ENCODE data around the gene LGALS9C.
"Not testable (repeated sequence)": the region's sequence is repeated elsewhere in the genome, so short reads cannot be mapped to it uniquely, and the experiment has no call there.

The LGALS9C gene

DNA sequence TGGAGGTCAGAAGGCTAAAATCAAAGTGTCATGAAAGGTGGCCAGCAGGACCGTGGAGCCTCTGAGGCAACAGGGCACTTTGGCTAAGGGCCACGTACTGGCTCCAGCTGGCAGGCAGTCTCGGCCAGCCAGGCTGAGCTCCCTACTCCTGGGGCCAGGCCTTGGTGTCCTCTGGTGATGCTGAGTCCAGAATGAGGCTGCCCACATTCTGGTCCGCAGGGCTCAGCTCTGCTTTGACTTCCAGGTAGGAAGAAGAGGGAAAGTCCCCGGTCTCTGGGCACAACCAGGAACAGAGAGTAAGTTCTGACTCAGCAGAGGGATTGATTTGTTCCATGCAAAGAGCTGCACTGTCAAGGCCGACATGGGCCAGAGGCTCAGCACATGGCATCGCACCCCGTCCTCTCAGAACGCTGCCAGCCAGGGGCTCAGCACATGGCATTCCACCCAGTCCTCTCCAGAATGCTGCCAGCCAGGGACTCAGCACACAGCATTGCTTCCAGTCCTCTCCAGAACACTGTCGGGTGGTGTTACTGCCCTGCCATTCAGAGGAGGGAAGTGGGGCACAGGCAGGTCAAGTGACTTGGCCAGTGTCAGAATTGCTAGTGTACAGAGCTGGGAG, 2.5 kb downstream of the LGALS9C start:
- DNase-seq, result not testable (repeated sequence)

DNA sequence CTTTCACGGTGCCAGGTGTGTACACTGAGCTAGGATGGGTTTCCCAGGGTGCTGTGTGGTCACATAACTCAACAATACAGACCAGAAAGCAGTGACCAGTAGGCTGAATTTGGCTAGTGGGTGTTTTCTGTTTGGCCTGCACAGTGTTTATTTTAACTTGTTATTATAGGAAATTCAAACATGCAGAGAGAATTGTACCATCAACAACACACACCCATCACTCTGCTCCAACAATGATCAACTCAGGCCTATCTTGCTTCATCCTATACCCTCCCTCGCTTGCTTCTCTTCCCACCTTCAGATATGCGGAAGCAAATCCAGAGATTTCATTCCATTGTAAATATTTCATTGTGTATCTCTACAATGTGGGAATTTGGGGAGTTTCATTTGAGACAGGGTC, 5.2 kb downstream of the LGALS9C start:
- not testable (repeated sequence) for DNase-seq

GRCh38 chr17:18485936-18486464, 9.4 kb downstream of the LGALS9C start:
- DNase-seq, result not testable (repeated sequence)

- DNase-seq, result not testable (repeated sequence)
These were observed 11.0 kb downstream of the LGALS9C start for GRCh38 chr17:18487633-18488032.

DNA sequence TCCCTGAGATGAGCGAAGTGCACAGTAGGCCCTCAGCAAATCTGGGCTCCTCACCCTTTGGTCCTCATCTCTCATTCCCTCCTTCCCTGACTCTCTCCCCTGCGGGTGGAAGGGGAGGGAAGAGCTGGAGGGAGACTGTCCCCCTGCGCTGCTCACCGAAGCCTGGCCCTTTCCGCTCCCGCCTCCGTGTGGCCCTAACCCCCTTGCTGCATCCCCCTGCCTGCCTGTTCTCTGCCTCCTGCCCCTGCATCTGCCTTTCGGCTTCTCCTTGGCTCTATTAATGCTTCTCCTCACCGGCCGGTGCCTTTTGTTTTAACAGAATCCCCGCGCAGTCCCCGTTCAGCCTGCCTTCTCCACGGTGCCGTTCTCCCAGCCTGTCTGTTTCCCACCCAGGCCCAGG, 12.0 kb downstream of the LGALS9C start:
- DNase-seq, result not testable (repeated sequence)

DNA sequence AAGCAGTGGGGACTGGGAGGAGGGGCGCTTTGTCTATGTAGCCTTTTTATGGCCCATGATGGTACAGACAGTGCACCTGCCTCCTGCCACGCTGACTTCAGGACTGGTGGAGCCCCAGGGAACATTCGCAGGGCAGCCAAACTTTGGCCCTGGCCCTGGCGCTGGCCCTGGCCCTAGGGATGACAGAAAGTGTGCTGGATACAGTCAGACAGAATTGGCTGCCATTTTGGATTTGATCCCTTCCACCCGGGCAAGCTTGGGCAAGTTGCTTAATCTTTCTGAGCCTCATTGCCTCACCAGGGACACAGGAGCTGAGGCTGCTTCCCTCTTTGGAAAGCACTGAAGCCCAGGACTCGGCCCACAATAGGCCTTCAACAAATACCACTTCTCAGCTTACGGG, 13.4 kb downstream of the LGALS9C start:
- not testable (repeated sequence) for DNase-seq

- not testable (repeated sequence) for DNase-seq
These were observed 16.3 kb downstream of the LGALS9C start for GRCh38 chr17:18492712-18493480.

- not testable (repeated sequence) for DNase-seq
These were observed 17.7 kb downstream of the LGALS9C start for GRCh38 chr17:18494250-18494768.

GRCh38 chr17:18497044-18497443, 20.5 kb downstream of the LGALS9C start:
- not testable (repeated sequence) for DNase-seq

DNA sequence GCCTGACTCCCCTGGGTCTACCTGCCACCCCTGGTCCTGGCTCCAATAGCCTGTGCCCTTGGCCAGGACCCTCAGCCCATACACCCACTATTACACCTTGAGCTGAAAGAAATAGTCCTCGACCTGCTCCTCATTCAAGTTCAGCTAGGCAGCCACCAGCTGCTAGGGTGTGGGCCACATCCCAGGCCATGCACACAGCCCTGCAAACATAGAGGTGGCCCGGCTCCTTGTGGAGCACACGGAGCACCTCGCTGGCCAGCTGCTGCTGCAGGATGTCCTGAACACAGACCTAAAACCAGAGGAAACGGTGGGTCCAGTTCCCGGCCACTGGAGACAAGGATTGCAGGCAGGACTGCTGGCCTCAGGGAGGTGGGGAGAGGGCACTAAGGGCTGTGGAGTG, 22.5 kb downstream of the LGALS9C start:
- not testable (repeated sequence) for DNase-seq

GRCh38 chr17:18499756-18500155, 23.2 kb downstream of the LGALS9C start:
- DNase-seq, result not testable (repeated sequence)

GRCh38 chr17:18500281-18500680, 23.7 kb downstream of the LGALS9C start:
- DNase-seq, result not testable (repeated sequence)

- not testable (repeated sequence) for DNase-seq
These were observed 24.2 kb downstream of the LGALS9C start for GRCh38 chr17:18500816-18501215.

DNA sequence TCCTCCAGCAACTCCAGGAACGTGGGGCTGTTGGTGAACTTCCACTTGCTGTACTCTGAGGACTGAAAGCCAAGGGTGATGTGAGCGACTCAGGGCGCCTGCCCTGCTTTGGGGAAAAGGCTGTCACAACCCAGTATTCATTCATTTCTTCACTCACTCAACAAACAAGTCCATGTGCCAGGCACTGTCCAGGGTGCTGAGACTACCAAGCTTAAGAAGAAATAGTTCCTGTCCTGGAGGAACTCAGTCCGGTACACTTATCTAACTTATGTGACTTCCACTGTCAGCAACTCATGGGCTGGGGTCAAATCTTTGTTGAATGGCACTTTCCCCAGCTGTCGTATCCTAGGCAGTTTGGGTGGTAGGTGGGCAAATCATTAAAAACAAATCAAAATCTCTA, 26.6 kb downstream of the LGALS9C start:
- DNase-seq, result not testable (repeated sequence)

GRCh38 chr17:18507729-18508128, 31.1 kb downstream of the LGALS9C start:
- DNase-seq, result not testable (repeated sequence)

GRCh38 chr17:18508667-18509066, 32.1 kb downstream of the LGALS9C start:
- not testable (repeated sequence) for DNase-seq

- not testable (repeated sequence) for DNase-seq
These were observed 44.5 kb downstream of the LGALS9C start for GRCh38 chr17:18521100-18521499.

DNA sequence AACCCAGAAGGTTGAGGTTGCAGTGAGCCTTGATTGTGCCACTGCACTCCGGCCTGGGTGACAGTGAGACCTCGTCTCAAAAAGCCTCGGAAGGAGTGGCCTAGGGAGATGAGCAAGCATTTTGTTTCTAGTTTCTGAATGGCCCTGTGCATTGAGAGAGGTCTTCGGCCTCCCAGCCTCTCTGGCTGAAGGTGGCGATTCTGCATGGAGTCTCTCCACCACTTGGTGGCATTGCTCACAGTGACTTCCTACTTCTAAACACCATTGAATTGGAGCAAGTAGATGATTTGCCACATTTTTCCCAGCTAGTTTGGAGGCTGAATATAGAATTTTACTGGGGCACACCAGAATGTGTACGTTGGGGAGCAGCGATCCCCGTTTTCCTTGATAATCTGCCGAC, 48.4 kb downstream of the LGALS9C start:
- not testable (repeated sequence) for DNase-seq

GRCh38 chr17:18526168-18526800, 49.7 kb downstream of the LGALS9C start:
- not testable (repeated sequence) for DNase-seq

- DNase-seq, result not testable (repeated sequence)
These were observed 50.8 kb downstream of the LGALS9C start for GRCh38 chr17:18527354-18527753.

- DNase-seq, result not testable (repeated sequence)
These were observed 51.8 kb downstream of the LGALS9C start for GRCh38 chr17:18528435-18528834.

DNA sequence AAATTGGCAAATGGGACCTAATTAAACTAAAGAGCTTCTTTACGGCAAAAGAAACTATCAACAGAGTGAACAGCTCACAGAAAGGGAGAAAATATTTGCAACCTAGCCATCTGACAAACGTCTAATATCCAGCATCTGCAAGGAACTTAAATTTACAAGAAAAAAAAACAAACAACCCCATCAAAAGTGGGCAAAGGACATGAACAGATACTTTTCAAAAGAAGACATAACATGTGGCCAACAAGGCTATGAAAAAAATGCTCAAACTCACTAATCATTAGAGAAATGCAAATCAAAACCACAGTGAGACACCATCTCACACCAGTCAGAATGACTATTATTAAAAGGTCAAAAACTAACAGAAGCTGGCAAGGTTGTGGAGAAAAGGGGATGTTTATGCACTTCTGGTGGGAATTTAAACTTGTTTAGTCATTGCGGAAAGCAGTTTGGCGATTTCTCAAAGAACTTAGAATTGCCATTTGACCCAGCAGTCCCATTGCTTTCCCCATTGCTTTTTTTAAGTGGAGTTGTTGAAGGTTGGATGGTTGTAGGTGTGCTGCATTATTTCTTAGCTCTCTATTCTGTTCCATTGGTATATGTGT, 52.4 kb downstream of the LGALS9C start:
- not testable (repeated sequence) for DNase-seq

GRCh38 chr17:18530405-18530804, 53.8 kb downstream of the LGALS9C start:
- DNase-seq, result not testable (repeated sequence)
